Embryonic facial prominence (tissue), 1 donor: ENCODE results near the gene CFAP92.

ENCODE experiments used
- DNase-seq: peaks from one replicate; pipeline ENCODE4 v3.0.0-alpha.2; 2016; ENCODE audit errors: extremely low spot score

CFAP92 gene

DNA sequence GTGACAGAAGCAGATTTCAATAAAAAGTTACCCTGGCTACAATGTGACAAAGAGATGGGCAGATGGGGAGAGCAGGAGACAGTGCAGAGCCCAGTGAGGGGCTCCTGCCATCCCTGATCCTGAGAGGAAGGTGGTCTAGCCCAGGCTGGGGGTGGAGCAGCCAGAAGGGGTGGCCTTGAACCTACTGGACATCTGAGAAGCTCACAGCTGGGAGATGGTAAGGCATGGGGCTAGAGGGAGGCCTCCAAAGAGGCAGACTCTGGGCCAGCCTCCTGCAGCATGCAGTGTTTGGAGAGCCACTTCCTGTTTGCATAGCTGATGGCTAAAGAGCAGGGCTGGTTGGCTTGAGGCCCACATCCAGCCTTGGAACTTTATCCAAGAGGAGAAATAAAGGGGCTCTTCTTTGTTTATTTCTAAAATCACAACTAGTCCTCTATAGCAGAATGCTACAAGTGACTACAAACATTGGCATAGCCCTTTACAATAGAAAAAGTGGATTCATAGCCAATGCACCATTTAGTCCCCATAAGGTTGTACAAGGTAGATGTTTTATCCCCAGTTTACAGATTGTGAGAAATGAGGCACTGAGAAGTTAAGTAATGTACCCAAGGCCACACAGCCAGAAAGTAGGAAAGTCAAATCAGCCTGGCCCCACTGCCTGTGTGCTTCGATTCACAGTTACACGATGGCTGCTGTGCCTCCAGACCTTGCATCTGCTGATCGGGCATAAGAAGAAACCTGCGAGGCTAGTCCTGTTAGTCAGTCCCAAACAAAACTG, 11.8 kb upstream of the CFAP92 start:
- no peak for DNase-seq

DNA sequence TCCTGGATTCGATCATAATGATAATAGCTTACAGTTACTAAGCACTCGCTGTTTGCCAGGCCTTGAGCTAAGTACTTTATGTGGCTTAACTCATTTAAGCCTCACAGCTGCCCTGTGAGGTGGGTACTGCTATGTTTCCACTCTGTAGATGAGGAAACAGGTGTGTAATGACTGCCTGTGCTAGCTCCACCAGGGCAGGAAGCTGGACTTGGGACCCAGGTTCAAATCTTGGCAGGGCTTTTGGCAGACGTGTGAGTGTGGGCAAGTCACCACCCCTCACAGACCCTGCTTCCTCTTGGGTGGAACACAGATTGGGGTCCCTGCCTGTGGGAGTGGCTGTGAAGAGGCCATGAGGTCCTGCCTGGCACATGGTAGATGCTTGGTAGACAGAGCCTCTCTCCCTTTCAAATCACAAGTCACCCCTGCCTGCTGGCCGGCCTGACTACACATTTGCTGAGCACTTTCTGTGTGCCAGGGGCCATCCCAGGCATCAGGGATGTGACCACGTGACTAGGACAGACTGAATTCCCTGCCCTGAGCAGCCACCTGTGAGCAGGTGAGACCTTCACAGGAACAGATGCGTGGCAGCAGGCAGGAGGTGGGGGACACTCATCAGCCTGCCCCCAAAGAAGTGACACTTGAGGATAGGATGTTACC, 10.9 kb upstream of the CFAP92 start:
- no peak for DNase-seq

GRCh38 chr3:129003578-129004112, 9.8 kb upstream of the CFAP92 start:
- no peak for DNase-seq

GRCh38 chr3:129002573-129003569, 9.0 kb upstream of the CFAP92 start:
- DNase-seq, result no peak

- DNase-seq, result no peak
These were observed 8.1 kb upstream of the CFAP92 start for GRCh38 chr3:129001806-129002572.

DNA sequence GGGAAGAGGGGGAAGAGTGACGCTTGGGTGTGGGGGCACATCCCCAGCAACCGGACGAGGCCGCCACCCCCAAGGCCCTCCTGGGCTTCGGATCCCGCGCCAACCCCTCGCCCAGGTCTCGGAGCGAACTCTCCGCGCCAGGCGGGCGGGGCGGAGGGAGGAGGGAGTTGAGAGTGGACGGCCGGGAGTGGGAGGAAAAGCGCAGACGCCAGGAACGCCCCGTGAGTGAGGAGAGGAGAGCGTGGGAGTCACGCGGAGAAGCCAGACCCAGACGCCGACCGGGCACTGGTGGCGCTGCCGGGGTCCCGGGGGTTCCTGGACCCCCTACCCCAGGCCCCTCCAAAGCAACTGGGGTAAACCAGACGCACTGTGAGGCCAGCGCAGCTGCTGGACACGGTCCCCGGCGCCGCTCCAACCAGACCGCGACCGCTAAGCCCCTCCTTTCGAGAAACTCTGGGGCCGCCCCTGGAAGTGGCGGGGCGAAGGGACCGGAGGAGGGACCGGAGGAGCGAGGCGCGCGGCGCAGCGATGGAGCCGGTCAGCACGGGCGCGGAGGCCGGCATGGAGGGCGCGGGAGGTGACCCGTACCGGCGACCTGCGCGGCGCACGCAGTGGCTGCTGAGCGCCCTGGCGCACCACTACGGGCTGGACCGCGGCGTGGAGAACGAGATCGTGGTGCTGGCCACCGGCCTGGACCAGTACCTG, 7.4 kb upstream of the CFAP92 start, which contains the start of gene EFCC1:
TSS of gene EFCC1 (plus strand) at position 204 of the 705 bp plus-strand sequence. CDS start at position 529, 325 bp downstream.
- DNase-seq, result no peak

- DNase-seq, result no peak
These were observed 6.8 kb upstream of the CFAP92 start for GRCh38 chr3:129000742-129001100.

DNA sequence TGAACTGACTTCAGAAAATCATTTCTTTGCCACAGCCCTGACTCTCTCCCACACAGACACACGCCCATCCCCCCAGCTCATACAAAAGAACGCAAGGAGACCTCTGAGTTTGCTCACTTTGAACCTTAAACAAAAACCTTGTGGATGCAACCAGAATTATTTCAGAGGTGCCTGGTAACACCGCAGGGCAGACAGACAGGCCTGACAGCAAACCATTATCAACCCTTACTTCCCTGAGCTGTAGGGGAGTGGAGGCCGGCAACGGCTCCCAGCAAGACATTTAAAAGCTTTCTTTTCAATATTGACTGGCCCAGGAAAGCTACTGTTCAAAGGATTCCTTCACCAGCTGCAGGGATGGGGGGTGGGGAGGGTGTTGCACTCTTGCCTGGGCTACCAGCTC, 5.2 kb upstream of the CFAP92 start:
- no peak for DNase-seq

DNA sequence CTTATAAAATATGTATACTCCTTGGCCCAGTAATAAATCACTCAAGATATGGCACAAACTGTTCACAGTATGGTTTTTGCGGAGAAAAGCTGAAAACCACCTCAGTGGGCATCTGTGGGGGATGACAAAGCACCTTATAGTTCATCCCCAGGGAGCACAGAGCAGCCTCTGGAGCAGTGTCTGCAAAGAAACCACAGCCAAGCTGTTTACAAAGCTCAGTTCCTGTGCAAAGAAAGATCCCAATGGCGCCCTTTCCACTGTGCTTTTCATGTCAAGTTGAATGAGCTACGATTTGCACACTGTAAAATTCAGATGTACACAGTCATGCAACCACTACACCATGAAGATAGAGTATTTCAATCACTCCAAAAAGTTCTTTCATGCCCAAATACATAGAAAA, 4.7 kb upstream of the CFAP92 start:
- DNase-seq, result no peak

DNA sequence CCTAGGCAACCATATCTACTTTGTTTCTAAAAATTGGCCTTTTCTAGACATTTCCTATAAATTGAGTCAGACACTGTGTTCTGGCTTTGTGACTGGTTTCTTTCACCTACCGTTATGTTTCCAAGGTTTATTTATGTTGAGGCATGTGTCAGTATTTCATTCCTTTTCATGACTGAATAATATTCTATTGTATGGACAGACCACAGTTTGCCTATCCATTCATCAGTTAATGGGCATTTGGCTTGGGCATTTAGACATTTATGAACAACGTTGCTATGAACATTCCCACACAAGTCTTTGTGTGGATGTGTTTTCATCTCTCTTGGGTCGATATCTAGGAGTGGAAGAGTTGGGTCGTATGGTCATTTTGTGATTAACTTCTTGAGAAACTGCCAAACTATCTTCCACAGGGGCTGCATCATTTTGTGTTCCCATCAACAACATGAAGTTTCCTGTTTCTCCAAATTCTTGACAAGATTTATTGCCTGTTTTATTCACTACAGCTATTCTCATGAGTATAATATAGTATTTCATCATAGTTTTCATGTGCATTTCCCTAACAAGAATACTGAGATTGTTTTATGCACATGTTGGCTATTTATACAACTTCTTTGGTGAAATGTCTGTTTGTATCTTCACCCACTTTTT, 3.7 kb upstream of the CFAP92 start:
- no peak for DNase-seq

DNA sequence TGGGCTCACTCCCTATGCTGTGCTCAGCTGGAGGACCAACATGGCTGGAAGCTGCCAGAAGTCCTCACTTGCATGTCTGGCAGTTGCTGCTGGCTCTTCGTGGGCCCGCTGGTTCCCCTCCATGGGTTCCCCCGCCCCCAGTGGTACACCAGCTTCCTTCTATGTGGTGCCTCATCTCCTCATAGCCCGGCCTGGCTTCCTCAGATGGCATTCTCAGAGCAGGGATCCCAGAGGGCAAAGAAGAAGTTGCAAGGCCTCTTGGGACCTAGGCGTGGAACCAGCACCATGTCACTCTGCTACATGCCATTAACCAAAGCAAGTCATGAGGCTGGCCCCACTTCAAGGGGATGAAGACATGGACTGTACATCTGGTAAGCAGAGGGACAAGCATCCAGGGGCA, 2.9 kb upstream of the CFAP92 start:
- no peak for DNase-seq

DNA sequence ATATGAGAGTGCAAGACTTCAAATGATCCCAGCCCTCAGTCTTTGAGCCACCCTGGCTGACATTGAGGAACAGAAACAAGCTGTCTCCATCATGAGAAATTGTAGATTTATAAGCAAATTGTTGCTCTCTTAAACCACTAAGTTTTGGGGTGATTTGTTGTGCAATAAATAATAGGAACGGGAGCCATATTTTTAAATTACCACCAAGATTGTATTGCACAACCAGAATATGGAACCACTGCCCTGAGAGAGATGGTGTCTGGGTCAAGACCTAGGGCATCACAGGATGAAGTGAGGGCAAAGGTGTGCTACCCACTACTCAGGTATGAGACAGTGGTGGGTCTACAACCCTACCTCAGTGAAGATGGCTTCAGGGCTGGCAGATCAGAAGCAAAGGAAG, 2.3 kb upstream of the CFAP92 start:
- DNase-seq, result no peak

DNA sequence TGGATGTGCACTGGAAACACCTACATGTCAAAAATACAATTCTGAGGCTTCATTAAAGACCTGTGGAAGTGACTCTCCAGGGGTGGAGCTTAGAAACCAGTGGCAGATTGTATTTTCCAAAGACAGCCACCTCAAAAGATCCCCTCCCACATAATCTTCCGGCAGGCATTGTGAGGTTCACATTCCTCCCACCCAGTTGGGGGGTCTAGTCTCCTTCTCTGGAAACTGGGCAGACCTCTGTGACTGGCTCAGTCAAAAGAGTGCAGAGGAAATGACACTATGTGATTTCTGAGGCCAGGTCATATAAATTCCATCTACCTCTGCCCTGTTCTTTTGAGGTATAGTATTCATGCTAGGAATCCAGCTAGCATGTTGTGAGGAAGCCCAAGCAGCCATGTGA, 1.9 kb upstream of the CFAP92 start:
- no peak for DNase-seq

GRCh38 chr3:128994581-128995546, 988 bp upstream of the CFAP92 start:
- no peak for DNase-seq

- no peak for DNase-seq
These were observed 267 bp upstream of the CFAP92 start for GRCh38 chr3:128994173-128994512.

- no peak for DNase-seq
These were observed 883 bp downstream of the CFAP92 start for GRCh38 chr3:128992926-128993460.

- no peak for DNase-seq
These were observed 2.5 kb downstream of the CFAP92 start for GRCh38 chr3:128991355-128991895.

DNA sequence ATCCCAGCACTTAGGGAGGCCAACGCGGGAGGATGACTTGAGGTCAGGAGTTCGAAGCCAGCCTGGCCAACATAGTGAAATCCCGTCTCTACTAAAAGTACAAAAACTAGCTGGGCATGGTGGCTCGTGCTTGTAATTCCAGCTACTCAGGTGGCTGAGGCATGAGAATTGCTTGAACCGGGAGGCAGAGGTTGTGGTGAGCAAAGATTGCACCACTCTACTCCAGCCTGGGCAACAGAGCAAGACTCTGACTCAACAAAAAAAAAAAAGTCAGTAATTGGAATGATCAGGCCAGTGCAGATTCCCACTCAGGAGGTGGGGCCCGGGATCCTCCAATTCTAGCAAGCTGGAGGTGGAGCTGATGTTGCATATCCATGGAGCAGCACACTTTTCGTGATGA, 5.6 kb downstream of the CFAP92 start:
- no peak for DNase-seq
